GM12864 (cell line): ENCODE results near the gene TMEM100.

Experiments
- DNase-seq: peaks from one replicate; pipeline ENCODE4 v3.0.0-alpha.2; 2011; ENCODE audit warnings: low read depth
- H3K4me3 ChIP-seq: 2 replicates; pipeline ENCODE4 v1.5.1; 2011; ENCODE audit warnings: mild to moderate bottlenecking, low read depth, low read length, control low read depth
- TF ChIP-seq, protein P1 (sequence below): IDR thresholded peaks from 2 replicates; pipeline ENCODE4 v1.5.1; 2011; ENCODE audit warnings: low read depth, mild to moderate bottlenecking, moderate library complexity, low read length, control low read depth, inconsistent platforms; ENCODE audit errors: missing control alignments

Gene TMEM100

DNA sequence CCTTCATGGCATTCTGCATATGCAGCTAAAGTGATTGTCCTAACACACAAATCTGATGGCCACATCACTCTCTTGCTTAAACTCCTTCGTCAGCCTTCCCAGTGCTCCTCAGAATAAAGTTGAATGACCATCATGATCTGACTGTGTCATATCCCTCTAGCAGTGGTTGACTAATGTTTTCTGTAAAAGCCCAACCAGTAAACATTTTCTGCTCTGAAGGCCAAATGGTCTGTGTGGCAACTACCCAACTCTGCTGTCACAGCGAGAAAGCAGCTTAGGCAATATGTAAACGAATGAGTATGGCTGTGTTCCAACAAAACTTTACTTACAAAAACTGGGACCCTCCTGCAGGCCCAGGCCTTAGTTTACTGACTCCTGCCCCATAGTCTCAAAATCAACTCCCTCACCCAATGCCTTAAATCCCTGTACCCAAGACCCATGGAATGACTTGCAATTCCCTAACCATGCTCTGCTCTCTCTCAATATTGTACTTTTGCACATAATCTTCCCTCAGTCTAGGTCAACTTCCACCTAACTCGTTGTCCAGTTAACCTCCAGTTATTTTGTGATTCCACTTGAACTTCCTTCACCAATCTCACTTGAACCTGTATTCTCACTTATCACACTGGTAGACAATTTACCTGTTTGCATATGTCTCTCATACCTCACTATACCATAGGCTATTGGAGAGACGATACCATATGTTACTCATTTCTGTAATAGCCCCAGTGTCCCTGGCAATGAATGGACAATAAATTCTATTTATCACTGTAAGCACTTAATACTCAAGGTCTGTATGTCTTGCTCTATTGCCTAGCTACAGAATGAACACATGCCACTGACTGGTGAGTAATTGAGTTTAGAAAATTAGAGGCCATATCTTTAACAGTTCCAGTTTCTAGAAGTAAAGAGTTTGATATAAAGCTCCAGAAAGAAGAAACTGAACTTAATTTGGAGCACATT, 29.1 kb downstream of the TMEM100 start:
- DNase-seq, result no peak
- no peak overlapping the region for H3K4me3 ChIP-seq
- TF ChIP-seq, protein P1, sequence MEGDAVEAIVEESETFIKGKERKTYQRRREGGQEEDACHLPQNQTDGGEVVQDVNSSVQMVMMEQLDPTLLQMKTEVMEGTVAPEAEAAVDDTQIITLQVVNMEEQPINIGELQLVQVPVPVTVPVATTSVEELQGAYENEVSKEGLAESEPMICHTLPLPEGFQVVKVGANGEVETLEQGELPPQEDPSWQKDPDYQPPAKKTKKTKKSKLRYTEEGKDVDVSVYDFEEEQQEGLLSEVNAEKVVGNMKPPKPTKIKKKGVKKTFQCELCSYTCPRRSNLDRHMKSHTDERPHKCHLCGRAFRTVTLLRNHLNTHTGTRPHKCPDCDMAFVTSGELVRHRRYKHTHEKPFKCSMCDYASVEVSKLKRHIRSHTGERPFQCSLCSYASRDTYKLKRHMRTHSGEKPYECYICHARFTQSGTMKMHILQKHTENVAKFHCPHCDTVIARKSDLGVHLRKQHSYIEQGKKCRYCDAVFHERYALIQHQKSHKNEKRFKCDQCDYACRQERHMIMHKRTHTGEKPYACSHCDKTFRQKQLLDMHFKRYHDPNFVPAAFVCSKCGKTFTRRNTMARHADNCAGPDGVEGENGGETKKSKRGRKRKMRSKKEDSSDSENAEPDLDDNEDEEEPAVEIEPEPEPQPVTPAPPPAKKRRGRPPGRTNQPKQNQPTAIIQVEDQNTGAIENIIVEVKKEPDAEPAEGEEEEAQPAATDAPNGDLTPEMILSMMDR, result no peak

DNA sequence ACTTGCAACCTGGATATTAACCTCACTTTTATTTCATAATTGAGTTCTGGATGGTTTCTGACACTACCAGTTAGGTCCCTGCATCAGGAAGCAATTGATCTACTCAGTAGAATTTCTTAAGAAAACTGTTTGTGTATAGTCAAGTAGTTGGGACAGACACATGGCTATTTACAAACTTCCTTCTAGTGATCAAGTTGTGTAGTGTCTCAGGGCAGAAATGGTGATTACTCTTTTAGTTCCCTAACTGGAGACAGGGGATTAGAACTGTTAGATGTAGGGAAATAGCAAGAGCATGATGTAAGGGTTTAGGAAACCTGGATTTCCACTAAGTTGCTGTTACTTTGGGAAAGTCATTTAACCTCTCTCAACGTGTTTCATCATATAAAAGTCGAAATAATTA, 30.4 kb downstream of the TMEM100 start:
- no peak for DNase-seq
- H3K4me3 ChIP-seq, result no peak overlapping the region
- TF ChIP-seq, protein P1, result no peak

- no peak overlapping the region for H3K4me3 ChIP-seq
- TF ChIP-seq, protein P1, result no peak
- DNase-seq, result no peak
Observed at GRCh38 chr17:55691666-55692065, 31.0 kb downstream of the TMEM100 start.

DNA sequence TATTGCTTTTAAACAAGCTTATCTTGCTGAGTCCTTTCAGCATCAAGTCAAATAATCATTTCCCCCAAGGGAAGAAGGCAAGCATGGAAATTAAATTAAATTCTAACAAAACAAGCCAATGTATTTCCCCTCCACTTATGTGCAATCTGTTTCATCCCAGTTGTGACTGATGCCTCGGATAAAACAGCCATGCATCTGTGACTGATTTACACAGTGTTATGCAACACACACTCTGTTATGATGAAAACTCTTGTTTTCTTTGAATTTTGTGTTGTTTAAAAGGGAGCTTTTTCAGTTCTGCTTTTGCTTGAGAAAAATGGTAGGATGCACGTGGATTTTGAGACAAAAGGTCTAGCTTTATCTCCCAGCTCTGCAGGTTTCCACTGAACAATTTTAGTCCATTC, 32.6 kb downstream of the TMEM100 start:
- H3K4me3 ChIP-seq, result no peak overlapping the region
- TF ChIP-seq, protein P1, result no peak
- no peak for DNase-seq

DNA sequence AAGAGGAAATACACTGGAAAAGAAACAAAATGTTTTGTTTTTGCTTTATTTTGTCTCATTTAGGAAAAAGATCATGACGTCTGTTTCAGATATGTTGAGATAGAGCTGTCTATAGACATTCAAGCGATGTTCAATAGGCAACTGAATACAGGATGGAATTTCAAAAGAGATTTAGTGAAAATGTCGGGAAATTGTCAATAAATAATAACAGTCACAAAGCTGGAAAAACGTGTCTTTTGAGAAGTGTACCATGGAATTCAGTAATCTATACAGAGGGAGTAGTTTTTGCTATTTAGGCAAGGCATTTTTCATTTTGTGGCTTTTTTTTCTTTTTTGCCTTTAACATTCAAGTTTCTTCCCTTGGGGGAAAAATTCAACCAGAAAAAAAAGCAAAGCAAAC, 33.0 kb downstream of the TMEM100 start:
- no peak overlapping the region for H3K4me3 ChIP-seq
- DNase-seq, result no peak
- TF ChIP-seq, protein P1, result no peak

GRCh38 chr17:55688057-55688456, 34.6 kb downstream of the TMEM100 start:
- TF ChIP-seq, protein P1, result no peak
- DNase-seq, result no peak
- H3K4me3 ChIP-seq, result no peak overlapping the region

- DNase-seq, result no peak
- TF ChIP-seq, protein P1, result no peak
- no peak overlapping the region for H3K4me3 ChIP-seq
Observed at GRCh38 chr17:55687037-55687436, 35.6 kb downstream of the TMEM100 start.
